ENCODE results near the gene GFRAL.
"Not testable (repeated sequence)": the region's sequence is repeated elsewhere in the genome, so short reads cannot be mapped to it uniquely, and the experiment has no call there.

GFRAL gene

GRCh38 chr6:55327169-55327568 is at the start of gene GFRAL:
Gene GFRAL, plus strand, starts transcription at chr6:55327469. Its CDS starts 86 bp downstream, at chr6:55327555.
- Histone ChIP-seq H3K27ac (ENCODE audit: low read length) (no peak within 1 kb of the TSS), H3K4me3 (ENCODE audit: low read depth in 1 of 2, low read length in 2 of 2) (no peak within 1 kb of the TSS), H3K27me3 (ENCODE audit: low read depth, low read length) (no peaks in the 10 kb centered on the region), H3K36me3 (ENCODE audit: control insufficient read depth in 1 of 2, insufficient read depth in 2 of 2, low read length in 2 of 2) (no peaks in the 10 kb centered on the region), H3K4me1 (ENCODE audit: control insufficient read depth in 1 of 2, insufficient read depth in 2 of 2, low read length in 2 of 2) (no peaks in the 10 kb centered on the region), H3K9me3 (ENCODE audit: control insufficient read depth in 1 of 2, low read length in 2 of 2) (no peaks in the 10 kb centered on the region)

- Histone ChIP-seq H3K4me3 (ENCODE audit: low read depth in 1 of 2, low read length in 2 of 2) (no peak overlapping the region), H3K9me3 (ENCODE audit: control insufficient read depth in 1 of 2, low read length in 2 of 2) (no peaks in the 10 kb centered on the region), H3K27ac (ENCODE audit: low read length) (no peak overlapping the region), H3K27me3 (ENCODE audit: low read depth, low read length) (no peaks in the 10 kb centered on the region), H3K4me1 (ENCODE audit: control insufficient read depth in 1 of 2, insufficient read depth in 2 of 2, low read length in 2 of 2) (peaks cover 0 to 5% of the 10 kb centered on the region in 2 donors), H3K36me3 (ENCODE audit: control insufficient read depth in 1 of 2, insufficient read depth in 2 of 2, low read length in 2 of 2) (no peaks in the 10 kb centered on the region)
Measured at GRCh38 chr6:55277646-55278045, 49.6 kb upstream of the GFRAL start.

- H3K4me3 ChIP-seq (ENCODE audit: low read depth in 1 of 2, low read length in 2 of 2) = no peak overlapping the region
- no peaks in the 10 kb centered on the region for H3K27me3 ChIP-seq (ENCODE audit: low read depth, low read length)
Measured at GRCh38 chr6:55281215-55281614, 46.1 kb upstream of the GFRAL start.

GRCh38 chr6:55282115-55282514 is 45.2 kb upstream of the GFRAL start:
- H3K36me3 ChIP-seq (ENCODE audit: control insufficient read depth in 1 of 2, insufficient read depth in 2 of 2, low read length in 2 of 2) = no peaks in the 10 kb centered on the region
- no peaks in the 10 kb centered on the region for H3K27me3 ChIP-seq (ENCODE audit: low read depth, low read length)
- H3K4me1 ChIP-seq (ENCODE audit: control insufficient read depth in 1 of 2, insufficient read depth in 2 of 2, low read length in 2 of 2) = peaks cover 0 to under 1% of the 10 kb centered on the region in 2 donors
- H3K9me3 ChIP-seq (ENCODE audit: control insufficient read depth in 1 of 2, low read length in 2 of 2) = no peaks in the 10 kb centered on the region
- no peak overlapping the region for H3K4me3 ChIP-seq (ENCODE audit: low read depth in 1 of 2, low read length in 2 of 2)
- H3K27ac ChIP-seq (ENCODE audit: low read length) = no peak overlapping the region

More at GRCh38 chr6:55281215-55281614, 46.1 kb upstream of the GFRAL start:
- H3K9me3 ChIP-seq (ENCODE audit: control insufficient read depth in 1 of 2, low read length in 2 of 2) = no peaks in the 10 kb centered on the region
- H3K36me3 ChIP-seq (ENCODE audit: control insufficient read depth in 1 of 2, insufficient read depth in 2 of 2, low read length in 2 of 2) = no peaks in the 10 kb centered on the region
- H3K27ac ChIP-seq (ENCODE audit: low read length) = no peak overlapping the region
- H3K4me1 ChIP-seq (ENCODE audit: control insufficient read depth in 1 of 2, insufficient read depth in 2 of 2, low read length in 2 of 2) = peaks cover 0 to 5% of the 10 kb centered on the region in 2 donors

GRCh38 chr6:55286824-55287223 is 40.4 kb upstream of the GFRAL start:
- no peaks in the 10 kb centered on the region for H3K36me3 ChIP-seq (ENCODE audit: control insufficient read depth in 1 of 2, insufficient read depth in 2 of 2, low read length in 2 of 2)
- H3K4me1 ChIP-seq (ENCODE audit: control insufficient read depth in 1 of 2, insufficient read depth in 2 of 2, low read length in 2 of 2) = no peaks in the 10 kb centered on the region
- no peaks in the 10 kb centered on the region for H3K27me3 ChIP-seq (ENCODE audit: low read depth, low read length)
- H3K9me3 ChIP-seq (ENCODE audit: control insufficient read depth in 1 of 2, low read length in 2 of 2) = no peaks in the 10 kb centered on the region
- H3K4me3 ChIP-seq (ENCODE audit: low read depth in 1 of 2, low read length in 2 of 2) = no peak overlapping the region
- no peak overlapping the region for H3K27ac ChIP-seq (ENCODE audit: low read length)

- Histone ChIP-seq H3K4me3 (ENCODE audit: low read depth in 1 of 2, low read length in 2 of 2) (no peak overlapping the region), H3K9me3 (ENCODE audit: control insufficient read depth in 1 of 2, low read length in 2 of 2) (no peaks in the 10 kb centered on the region)
Measured at GRCh38 chr6:55290736-55291135, 36.5 kb upstream of the GFRAL start.

GRCh38 chr6:55293116-55293515 is 34.2 kb upstream of the GFRAL start:
- Histone ChIP-seq H3K27ac (ENCODE audit: low read length) (no peak overlapping the region), H3K4me3 (ENCODE audit: low read depth in 1 of 2, low read length in 2 of 2) (no peak overlapping the region), H3K4me1 (ENCODE audit: control insufficient read depth in 1 of 2, insufficient read depth in 2 of 2, low read length in 2 of 2) (no peaks in the 10 kb centered on the region), H3K27me3 (ENCODE audit: low read depth, low read length) (no peaks in the 10 kb centered on the region), H3K9me3 (ENCODE audit: control insufficient read depth in 1 of 2, low read length in 2 of 2) (no peaks in the 10 kb centered on the region), H3K36me3 (ENCODE audit: control insufficient read depth in 1 of 2, insufficient read depth in 2 of 2, low read length in 2 of 2) (no peaks in the 10 kb centered on the region)

More at GRCh38 chr6:55290736-55291135, 36.5 kb upstream of the GFRAL start:
- Histone ChIP-seq H3K36me3 (ENCODE audit: control insufficient read depth in 1 of 2, insufficient read depth in 2 of 2, low read length in 2 of 2) (no peaks in the 10 kb centered on the region), H3K27ac (ENCODE audit: low read length) (no peak overlapping the region), H3K4me1 (ENCODE audit: control insufficient read depth in 1 of 2, insufficient read depth in 2 of 2, low read length in 2 of 2) (no peaks in the 10 kb centered on the region), H3K27me3 (ENCODE audit: low read depth, low read length) (no peaks in the 10 kb centered on the region)

- not testable (repeated sequence) for H3K27me3 ChIP-seq (ENCODE audit: low read depth, low read length); H3K4me3 ChIP-seq (ENCODE audit: low read depth in 1 of 2, low read length in 2 of 2); H3K36me3 ChIP-seq (ENCODE audit: control insufficient read depth in 1 of 2, insufficient read depth in 2 of 2, low read length in 2 of 2); H3K9me3 ChIP-seq (ENCODE audit: control insufficient read depth in 1 of 2, low read length in 2 of 2); H3K4me1 ChIP-seq (ENCODE audit: control insufficient read depth in 1 of 2, insufficient read depth in 2 of 2, low read length in 2 of 2); H3K27ac ChIP-seq (ENCODE audit: low read length)
Measured at GRCh38 chr6:55297214-55297613, 30.1 kb upstream of the GFRAL start.

- Histone ChIP-seq H3K27me3 (ENCODE audit: low read depth, low read length) (no peaks in the 10 kb centered on the region), H3K9me3 (ENCODE audit: control insufficient read depth in 1 of 2, low read length in 2 of 2) (no peaks in the 10 kb centered on the region), H3K4me1 (ENCODE audit: control insufficient read depth in 1 of 2, insufficient read depth in 2 of 2, low read length in 2 of 2) (no peaks in the 10 kb centered on the region), H3K36me3 (ENCODE audit: control insufficient read depth in 1 of 2, insufficient read depth in 2 of 2, low read length in 2 of 2) (no peaks in the 10 kb centered on the region), H3K27ac (ENCODE audit: low read length) (no peak overlapping the region), H3K4me3 (ENCODE audit: low read depth in 1 of 2, low read length in 2 of 2) (no peak overlapping the region)
Measured at GRCh38 chr6:55299286-55299985, 27.8 kb upstream of the GFRAL start.

GRCh38 chr6:55304747-55305146 is 22.5 kb upstream of the GFRAL start:
- H3K9me3 ChIP-seq (ENCODE audit: control insufficient read depth in 1 of 2, low read length in 2 of 2) = no peaks in the 10 kb centered on the region
- no peaks in the 10 kb centered on the region for H3K4me1 ChIP-seq (ENCODE audit: control insufficient read depth in 1 of 2, insufficient read depth in 2 of 2, low read length in 2 of 2)
- H3K27me3 ChIP-seq (ENCODE audit: low read depth, low read length) = no peaks in the 10 kb centered on the region
- no peak overlapping the region for H3K27ac ChIP-seq (ENCODE audit: low read length)
- no peak overlapping the region for H3K4me3 ChIP-seq (ENCODE audit: low read depth in 1 of 2, low read length in 2 of 2)
- H3K36me3 ChIP-seq (ENCODE audit: control insufficient read depth in 1 of 2, insufficient read depth in 2 of 2, low read length in 2 of 2) = no peaks in the 10 kb centered on the region

GRCh38 chr6:55319961-55320695 is 7.1 kb upstream of the GFRAL start:
- H3K27ac ChIP-seq (ENCODE audit: low read length) = no peak overlapping the region
- peaks cover 0 to 3% of the 10 kb centered on the region in 2 donors for H3K9me3 ChIP-seq (ENCODE audit: control insufficient read depth in 1 of 2, low read length in 2 of 2)
- no peaks in the 10 kb centered on the region for H3K27me3 ChIP-seq (ENCODE audit: low read depth, low read length)
- H3K4me3 ChIP-seq (ENCODE audit: low read depth in 1 of 2, low read length in 2 of 2) = no peak overlapping the region
- H3K36me3 ChIP-seq (ENCODE audit: control insufficient read depth in 1 of 2, insufficient read depth in 2 of 2, low read length in 2 of 2) = no peaks in the 10 kb centered on the region
- H3K4me1 ChIP-seq (ENCODE audit: control insufficient read depth in 1 of 2, insufficient read depth in 2 of 2, low read length in 2 of 2) = no peaks in the 10 kb centered on the region

Data from muscle layer of duodenum (tissue), 2 donors.